ENCODE results near the gene RAB33B. TPM values are rescaled to one million over a fixed set of nuclear protein-coding genes. Genes with fewer than 3 reads are reported as not detected.
"Not testable (repeated sequence)": the region's sequence is repeated elsewhere in the genome, so short reads cannot be mapped to it uniquely, and the experiment has no call there.

RAB33B gene
- total RNA-seq, 1 donor from 2014 or later, result 6.4 TPM

DNA sequence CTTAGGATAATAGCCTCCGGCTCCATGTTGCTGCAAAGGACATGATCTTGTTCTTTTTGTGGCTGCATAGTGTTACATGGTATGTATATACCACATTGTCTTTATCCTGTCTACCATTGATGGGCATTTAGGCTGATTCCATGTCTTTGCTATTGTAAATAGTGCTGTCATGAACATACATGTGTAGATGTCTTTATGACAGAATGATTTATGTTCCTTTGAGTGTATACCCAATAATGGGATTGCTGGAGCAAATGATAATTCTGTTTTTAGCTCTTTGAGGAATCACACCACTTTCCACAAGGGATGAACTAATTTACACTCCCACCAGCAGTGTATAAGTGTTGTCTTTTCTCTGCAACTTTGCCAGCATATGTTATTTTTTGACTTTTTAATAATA lies 4.6 kb downstream of the RAB33B start:
- intact Hi-C loops (cut with DNase I), result no loop called here
- ATAC-seq (no peak), DNase-seq (ENCODE audit: missing footprints) (no peak)

DNA sequence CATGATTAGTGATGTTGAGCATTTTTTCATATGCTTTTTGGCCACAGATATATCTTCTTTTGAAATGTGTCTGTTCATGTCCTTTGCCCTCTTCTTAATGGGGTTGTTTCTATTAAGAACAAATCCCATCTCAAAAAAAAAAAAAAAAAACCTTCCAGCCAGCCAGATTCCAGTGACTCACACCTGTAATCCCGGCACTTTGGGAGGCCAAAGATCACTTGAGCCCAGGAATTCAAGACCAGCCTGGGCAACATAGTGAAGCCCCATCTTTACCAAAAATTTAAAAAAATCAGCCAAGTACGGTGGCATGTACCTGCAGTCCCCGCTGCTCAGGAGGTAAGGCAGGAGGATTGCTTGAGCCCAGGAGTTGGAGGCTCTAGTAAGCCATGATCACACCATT lies 5.1 kb downstream of the RAB33B start:
- ATAC-seq, result no peak
- intact Hi-C loops (cut with DNase I), result no loop called here
- no peak for DNase-seq (ENCODE audit: missing footprints)

DNA sequence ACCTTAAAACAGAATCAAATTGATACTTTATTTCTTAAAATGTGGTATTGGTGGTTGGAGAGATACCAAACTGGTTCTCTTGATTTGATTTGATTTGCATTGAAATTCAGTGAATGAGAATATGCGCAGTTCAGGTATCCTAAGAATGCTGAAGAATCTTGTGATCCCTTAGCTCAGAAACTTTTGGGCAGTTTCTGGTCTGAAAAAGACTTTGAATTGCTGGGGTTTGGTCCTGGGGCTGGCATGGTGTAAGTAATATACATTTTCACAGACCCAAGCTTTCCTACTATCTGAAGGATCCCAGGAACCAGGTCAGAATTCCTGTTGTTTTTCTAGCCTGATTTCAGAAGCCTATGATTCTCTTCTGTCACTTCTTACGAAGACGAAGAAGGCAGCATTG lies 6.6 kb downstream of the RAB33B start:
- intact Hi-C loops (cut with DNase I), result no loop called here
- DNase-seq (ENCODE audit: missing footprints) (no peak), ATAC-seq (no peak)

DNA sequence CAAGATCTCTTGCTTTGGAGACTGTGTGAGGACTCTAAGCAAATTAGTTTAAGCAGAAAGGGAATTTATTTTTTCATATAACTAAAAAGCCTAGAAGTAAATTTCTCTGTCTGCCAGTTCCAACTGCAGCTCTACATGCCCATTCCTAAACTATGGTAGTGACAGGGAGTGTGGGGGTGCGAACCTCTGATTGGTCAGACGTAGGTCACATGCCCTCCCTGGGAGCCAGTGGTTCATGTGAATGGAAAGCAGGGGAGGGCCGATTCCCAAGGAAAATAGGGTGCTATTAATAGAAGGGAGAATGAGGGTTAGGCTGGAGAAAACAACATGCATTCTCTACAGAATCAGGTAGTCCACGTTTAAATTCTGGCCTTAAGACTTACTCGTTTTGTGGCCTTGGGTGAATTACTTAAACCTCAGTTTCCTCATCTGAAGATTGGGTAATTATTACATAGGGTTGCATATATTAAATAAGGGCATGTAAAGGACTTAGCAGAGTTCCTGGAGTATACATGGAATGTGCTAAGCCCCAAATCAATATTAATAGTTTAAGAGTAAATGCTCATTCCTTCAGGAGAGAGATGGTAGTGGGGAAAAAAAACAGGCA lies 7.2 kb downstream of the RAB33B start:
- DNase-seq (ENCODE audit: missing footprints) (no peak), ATAC-seq (no peak)
- intact Hi-C loops (cut with DNase I), result no loop called here

DNA sequence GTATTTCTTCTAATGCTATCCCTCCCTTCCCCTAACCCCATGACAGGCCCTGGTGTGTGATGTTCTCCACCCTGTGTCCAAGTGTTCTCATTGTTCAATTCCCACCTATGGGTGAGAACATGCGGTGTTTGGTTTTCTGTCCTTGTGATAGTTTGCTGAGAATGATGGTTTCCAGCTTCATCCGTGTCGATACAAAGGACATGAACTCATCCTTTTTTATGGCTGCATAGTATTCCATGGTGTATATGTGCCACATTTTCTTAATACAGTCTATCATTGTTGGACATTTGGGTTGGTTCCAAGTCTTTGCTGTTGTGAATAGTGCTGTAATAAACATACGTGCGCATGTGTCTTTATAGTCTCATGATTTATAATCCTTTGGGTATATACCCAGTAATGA lies 10.6 kb downstream of the RAB33B start:
- intact Hi-C loops (cut with DNase I); DNase-seq (ENCODE audit: missing footprints); ATAC-seq: not testable (repeated sequence)

DNA sequence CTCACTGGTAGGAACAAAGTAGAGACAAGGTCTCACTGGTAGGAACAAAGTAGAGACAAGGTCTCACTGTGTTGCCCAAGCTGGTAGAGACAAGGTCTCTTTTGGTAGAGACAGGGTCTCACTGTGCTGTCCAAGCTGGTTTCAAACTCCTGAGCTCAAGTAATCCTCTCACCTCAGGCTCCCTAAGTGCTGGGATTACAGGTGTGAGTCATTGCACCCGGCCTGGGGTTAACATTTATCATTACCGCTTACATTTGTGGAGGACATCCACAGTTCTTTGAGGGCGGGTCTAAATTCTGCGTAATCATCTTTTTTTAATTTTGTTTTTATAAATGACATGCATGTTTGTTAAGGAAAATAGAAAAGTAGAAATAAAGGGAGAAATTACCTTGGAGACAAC lies 12.0 kb downstream of the RAB33B start:
- DNase-seq (ENCODE audit: missing footprints), result no peak
- no peak for ATAC-seq
- intact Hi-C loops (cut with DNase I), result no loop called here

DNA sequence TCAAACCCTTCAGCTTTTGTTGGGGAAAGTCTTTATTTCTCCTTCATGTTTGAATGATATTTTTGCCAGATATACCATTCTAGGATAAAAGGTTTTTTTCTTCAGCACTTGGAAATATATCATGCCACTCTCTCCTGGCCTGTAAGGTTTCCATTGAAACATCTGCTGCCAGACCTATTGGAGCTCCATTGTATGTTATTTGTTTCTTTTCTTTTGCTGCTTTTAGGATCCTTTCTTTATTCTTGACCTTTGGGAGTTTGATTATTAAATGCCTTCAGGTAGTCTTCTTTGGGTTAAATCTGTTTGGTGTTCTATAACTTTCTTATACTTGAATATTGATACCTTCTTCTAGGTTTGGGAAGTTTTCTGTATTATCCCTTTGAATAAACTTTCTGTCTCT lies 14.8 kb downstream of the RAB33B start:
- intact Hi-C loops (cut with DNase I); DNase-seq (ENCODE audit: missing footprints): not testable (repeated sequence)

DNA sequence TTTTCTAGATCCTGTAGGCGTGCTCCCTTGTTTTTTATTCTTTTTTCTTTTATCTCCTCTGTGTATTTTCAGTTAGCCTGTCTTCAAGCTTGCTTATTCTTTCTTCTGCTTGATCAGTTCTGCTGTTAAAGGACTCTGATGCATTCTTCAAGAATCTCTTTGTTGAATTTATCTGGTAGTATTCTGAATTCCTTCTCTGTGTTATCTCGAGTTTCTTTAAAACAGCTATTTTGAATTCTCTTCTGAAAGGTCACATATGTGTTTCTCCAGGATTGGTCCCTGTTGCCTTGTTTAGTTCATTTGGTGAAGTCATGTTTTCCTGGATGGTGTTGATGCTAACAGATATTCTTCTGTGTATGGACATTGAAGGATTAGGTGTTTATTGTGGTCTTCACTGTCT lies 15.3 kb downstream of the RAB33B start:
- intact Hi-C loops (cut with DNase I), result no loop called here
- ATAC-seq, result no peak
- no peak for DNase-seq (ENCODE audit: missing footprints)

More for the DNA sequence above, 14.8 kb downstream of the RAB33B start:
- not testable (repeated sequence) for ATAC-seq

DNA sequence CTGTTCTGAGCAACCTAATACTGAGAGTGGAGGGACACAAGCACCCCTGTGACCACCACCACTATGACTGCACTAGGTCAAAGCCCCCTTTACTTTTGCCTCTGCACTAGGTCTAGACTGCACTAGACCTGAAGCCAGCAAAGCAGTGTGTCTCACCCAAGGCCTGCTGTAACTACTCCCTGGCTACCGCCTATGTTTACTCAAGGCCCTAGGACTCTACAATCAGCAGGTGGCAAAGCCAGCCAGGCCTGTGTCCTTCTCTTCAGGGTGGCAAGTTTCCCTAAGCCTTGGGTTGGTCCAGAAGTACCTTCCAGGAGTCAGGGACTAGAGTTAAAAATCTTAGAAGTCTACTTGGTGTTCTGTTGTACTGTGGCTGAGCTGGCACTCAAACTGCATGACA lies 15.9 kb downstream of the RAB33B start:
- DNase-seq (ENCODE audit: missing footprints) (no peak), ATAC-seq (no peak)
- intact Hi-C loops (cut with DNase I), result no loop called here

DNA sequence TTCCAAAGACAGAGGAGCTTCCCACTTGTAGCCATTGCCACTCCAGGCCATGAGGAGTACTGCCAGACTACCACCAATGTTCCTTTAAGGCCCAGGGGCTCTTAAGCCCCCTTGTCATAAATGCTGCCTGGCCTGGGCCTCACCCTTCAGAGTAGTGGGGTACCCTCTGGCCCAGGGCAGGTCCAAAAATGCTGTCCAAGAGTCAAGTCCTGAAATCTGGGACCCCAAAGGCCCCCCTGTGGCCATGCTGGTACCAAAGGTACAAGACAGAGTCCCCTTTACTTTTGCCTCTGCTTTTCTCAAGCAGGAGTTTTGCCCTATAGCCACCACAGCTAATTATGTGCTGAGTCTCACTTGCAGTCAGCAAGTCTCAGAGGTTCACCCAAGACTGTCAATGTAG lies 16.4 kb downstream of the RAB33B start:
- DNase-seq (ENCODE audit: missing footprints), result no peak
- intact Hi-C loops (cut with DNase I), result no loop called here
- no peak for ATAC-seq

DNA sequence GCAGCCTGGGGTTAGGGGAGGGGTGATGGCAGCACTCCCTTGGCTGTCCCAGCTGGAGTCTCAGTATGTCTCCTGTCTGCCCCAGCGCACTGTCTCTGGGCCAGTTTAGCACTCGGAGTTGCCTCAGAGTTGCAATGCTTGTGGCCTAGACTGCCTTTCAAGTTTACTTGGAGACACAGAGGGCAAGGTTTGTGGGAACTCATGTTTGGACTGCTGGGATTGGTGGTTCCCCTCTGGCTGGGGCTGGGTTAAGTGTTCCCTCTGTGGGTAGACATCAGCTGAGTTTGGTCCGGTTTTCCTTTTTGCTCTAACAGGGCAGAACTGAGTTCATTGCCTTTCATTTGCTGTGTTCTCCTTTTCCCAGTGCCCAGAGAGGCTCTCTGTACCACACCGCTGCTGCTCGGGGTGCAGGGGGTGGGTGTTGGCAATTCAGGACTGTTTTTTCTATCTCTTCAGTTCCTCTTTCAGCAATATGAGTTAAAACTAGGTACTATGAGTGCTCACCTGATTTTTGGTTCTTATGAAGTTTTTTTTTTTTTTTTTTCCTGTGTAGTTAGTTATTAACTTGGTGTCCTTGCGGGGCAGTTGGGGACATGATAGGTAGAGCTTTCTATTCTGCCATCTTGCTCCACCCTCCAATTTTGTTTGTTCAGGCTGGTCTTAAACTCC lies 17.2 kb downstream of the RAB33B start:
- intact Hi-C loops (cut with DNase I), result no loop called here
- no peak for ATAC-seq
- no peak for DNase-seq (ENCODE audit: missing footprints)

DNA sequence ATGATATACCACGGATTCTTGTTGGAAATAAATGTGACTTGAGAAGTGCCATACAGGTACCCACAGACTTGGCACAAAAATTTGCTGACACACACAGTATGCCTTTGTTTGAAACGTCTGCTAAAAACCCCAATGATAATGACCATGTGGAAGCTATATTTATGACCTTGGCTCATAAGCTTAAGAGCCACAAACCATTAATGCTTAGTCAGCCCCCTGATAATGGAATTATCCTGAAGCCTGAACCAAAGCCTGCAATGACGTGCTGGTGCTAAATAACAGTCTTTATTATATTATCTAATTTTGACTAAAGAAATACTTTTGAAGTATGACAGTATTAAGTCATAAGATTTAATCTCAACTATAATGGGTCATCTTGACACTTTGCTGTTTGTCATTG lies 18.9 kb downstream of the RAB33B start:
- no peak for DNase-seq (ENCODE audit: missing footprints)
- intact Hi-C loops (cut with DNase I), result no loop called here
- ATAC-seq, result no peak

DNA sequence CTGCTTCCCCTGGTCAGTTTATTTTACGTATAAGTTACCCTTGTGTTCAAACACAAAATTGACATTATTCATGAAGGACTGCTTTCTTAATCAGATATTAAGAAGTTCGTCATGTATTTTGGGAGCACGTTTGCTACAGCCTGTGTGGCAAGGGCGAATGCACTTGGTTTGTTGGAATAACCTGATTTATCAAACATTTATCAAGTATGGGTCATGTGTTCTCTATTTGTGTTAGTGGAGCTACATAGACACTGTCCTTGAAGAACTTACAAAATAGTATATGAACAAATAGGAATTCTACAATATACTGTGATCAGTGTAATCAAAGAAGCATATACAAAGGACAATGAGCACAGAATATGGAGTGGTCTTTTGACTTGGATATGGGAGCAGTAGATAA lies 22.4 kb downstream of the RAB33B start:
- ATAC-seq (no peak), DNase-seq (ENCODE audit: missing footprints) (no peak)
- intact Hi-C loops (cut with DNase I), result no loop called here

DNA sequence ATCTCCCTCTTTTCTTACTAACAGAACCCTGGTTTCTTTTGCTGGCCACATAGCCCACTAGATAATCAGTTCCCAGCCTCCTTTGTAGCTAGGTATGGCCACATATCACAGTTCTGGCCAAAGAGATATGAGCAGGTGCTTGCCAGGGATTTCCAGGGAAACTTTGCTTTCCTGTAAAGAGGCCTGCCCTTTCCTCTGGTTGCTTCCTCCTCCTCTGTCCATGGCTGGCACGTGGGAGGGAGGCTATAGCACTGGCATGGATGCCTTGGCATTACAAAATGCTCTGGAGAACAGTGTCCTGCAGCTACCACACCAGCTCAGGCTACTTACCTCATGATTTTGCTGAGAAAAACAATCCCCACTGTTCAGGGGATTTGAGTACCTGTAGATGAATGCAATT lies 27.5 kb downstream of the RAB33B start:
- ATAC-seq (no peak), DNase-seq (ENCODE audit: missing footprints) (no peak)
- intact Hi-C loops (cut with DNase I), result no loop called here

DNA sequence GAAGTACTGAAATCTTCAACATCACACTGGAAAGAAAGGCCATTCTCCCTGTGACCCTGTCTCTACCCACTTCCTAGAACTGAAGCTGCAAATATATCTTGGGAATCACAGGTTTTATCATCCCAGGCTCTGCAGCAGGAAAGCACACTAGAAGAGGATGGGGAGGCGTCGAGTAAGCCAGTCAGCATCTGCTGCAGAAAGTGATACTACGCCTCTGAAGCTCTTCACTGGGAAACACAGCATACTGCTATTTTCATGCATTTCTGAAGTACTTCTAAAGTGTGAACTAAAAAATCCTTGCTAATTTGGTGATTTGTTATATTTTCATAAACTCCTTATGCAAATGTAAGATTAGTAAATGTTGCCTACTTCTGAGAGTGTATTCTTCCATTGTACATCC lies 29.1 kb downstream of the RAB33B start:
- ATAC-seq (no peak), DNase-seq (ENCODE audit: missing footprints) (no peak)
- intact Hi-C loops (cut with DNase I), result no loop called here

DNA sequence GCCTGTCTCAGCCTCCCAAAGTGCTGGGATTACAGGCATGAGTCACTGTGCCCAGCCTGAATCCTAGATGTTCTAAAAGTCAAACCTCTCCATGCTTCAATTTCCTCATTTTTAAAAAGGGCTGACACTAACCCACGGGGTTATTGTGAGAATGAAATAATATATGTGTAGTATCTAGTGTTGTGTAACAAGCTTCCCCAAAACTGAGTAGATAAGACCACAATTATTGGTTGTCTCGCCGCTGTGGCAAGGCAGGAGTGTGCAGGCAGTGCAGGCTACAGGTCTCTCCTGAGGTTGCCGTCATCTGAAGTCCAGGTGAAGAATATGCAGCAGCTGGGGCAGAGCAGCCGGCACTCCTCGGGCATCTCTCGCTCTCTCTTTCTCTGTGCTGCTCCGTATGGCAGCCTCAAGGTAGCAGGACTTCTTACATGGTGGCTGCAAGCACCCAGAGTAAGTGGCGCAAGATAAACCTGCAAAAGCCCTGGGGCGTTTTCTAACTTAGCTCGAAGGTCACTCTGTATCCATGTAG lies 30.9 kb downstream of the RAB33B start:
- ATAC-seq, result no peak
- no peak for DNase-seq (ENCODE audit: missing footprints)

DNA sequence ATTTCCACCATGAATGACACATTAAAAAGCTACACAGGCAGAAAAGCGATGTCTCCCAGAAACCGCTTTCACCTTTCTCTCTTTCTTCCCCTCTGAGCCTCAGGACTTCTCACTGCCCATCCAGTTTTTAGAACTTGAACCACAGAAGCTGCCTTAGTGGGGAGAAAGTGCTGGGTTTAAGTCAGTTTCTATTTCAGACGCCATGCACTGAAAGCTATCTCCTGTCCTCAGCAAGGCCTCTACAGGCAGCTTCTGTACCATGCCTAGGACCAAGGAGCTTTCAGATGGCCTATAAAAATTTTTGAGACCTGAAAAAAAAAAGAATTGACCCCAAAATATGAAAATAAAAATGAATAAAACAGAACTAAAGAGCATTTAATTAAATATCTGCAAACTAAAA lies 34.5 kb downstream of the RAB33B start:
- no peak for DNase-seq (ENCODE audit: missing footprints)
- no peak for ATAC-seq
- intact Hi-C loops (cut with DNase I), result no loop called here

More for the DNA sequence above, 30.9 kb downstream of the RAB33B start:
- intact Hi-C loops (cut with DNase I), result no loop called here

DNA sequence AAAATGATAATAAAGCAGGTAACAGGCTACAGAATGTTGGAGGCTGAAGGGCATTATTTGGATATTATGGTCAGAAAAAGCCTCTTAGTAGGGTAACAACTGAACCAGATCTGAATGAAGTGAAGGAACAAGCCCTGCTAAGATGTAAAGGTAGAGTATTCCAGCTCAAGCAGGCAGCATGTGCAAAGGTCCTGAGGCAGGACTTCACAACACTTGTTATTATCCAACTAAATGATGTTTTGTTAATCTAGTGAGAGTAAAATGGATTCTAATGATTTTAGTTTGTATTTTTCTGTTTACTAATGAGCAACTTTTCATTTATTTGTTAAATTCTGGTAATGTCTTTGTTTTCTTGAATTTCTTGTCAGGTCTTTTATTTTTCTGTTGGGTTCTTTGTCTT lies 35.7 kb downstream of the RAB33B start:
- intact Hi-C loops (cut with DNase I), result no loop called here
- no peak for ATAC-seq
- no peak for DNase-seq (ENCODE audit: missing footprints)

DNA sequence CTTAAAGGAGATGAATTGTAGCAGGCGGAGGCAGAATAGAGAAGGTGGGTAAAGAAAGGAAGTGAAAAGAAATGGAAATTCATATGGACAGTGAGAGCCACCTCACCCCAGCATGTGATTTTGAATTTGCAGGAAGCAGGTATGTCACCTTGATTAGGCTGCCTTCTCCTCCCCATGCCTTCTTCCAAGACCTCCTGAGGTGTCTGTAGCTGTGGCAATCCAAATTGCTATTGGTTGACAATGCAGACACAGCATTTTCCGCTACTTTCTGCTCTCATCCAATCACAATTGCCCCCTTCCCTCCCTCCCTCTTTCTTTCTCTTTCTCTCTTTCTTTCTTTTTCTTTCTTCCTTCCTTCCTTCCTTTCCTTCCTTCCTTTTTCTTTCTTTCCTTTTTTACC lies 38.5 kb downstream of the RAB33B start:
- ATAC-seq (no peak), DNase-seq (ENCODE audit: missing footprints) (no peak)
- intact Hi-C loops (cut with DNase I), result no loop called here

DNA sequence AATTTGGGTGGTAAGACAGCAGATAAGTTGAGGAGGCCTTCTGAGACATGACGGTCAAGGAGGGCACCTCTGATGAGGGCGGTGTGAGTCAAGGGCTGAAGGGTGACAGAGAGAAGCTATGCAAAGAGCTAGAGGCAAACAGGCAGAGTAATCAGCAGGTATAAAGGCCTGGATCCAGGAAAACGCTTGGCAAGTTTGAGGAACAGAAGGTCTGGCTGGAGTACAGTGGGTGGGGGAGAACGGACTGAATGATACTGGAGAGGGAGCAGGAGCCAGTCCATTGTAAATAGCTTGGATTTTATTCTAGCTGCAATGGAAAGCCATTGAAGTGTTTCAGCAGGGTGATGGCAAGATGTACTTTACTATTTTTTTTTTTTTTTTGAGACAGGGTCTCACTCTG lies 39.3 kb downstream of the RAB33B start:
- ATAC-seq (peak; percentile 61), DNase-seq (ENCODE audit: missing footprints) (no peak)
- intact Hi-C loops (cut with DNase I), result no loop called here

DNA sequence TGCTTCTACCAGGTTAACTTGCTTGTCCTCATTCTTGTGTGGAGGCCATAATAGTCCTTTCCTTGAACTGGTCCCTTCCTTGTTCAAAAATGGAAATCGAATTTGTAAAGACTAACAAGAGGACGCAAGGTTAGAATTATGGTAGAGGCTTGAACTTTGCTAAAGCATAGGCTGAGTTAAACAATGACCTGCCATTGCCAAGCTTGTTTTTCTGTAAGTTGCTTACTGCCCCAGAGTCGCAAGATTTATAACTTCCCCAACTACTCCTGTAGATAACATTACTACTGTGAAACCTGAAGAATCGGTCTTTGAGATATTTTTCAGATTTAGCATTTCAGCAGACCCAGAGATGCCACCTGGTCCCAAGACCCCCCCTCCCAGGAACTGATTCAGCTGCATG lies 45.3 kb downstream of the RAB33B start:
- ATAC-seq, result no peak
- intact Hi-C loops (cut with DNase I), result loop anchor here (5.0 kb wide), 1 partner anchor 133 kb away; no protein-coding TSS in a partner anchor

More for the DNA sequence above, 45.3 kb downstream of the RAB33B start:
- no peak for DNase-seq (ENCODE audit: missing footprints)

All from Right ventricle myocardium inferior (tissue), 1 donor.